Activated CD4-positive, alpha-beta T cell treated with anti-CD3 and anti-CD28 coated beads for 4 hours (primary cell): ENCODE data around the gene SMYD5.
A peak's percentile ranks its signal among the peaks of the same experiment; 100 is the strongest.
"Not testable (repeated sequence)": the region's sequence is repeated elsewhere in the genome, so short reads cannot be mapped to it uniquely, and the experiment has no call there.

Experiments
- DNase-seq, 2 donors: peaks; one replicate each; pipeline ENCODE4 v3.0.0-alpha.2; 2020

Gene SMYD5

DNA sequence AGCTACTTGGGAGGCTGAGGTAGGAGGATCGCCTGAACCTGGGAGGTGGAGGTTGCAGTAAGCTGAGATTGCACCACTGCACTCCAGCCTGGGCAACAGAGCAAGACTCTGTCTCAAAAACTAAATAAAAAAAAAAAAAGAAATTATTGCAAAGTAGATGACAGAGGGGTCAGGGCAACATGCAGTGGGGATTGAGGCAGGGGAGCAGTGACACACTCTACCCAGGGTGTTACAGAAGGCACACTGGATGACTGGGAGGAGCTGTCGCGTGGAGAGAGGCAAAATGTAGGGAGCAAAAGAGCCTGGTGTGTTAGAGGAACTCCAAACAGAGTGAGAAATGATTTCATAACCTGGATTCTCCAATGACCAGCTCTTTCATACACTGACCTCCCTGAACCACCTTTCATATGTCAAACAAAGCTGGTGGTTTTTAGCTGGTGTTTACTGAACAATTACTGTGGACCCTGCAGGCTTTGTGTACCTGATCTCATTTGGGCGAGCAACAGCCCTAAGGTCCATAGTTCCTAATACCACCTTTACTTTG, 48.1 kb downstream of the SMYD5 start:
- DNase-seq: no peak

DNA sequence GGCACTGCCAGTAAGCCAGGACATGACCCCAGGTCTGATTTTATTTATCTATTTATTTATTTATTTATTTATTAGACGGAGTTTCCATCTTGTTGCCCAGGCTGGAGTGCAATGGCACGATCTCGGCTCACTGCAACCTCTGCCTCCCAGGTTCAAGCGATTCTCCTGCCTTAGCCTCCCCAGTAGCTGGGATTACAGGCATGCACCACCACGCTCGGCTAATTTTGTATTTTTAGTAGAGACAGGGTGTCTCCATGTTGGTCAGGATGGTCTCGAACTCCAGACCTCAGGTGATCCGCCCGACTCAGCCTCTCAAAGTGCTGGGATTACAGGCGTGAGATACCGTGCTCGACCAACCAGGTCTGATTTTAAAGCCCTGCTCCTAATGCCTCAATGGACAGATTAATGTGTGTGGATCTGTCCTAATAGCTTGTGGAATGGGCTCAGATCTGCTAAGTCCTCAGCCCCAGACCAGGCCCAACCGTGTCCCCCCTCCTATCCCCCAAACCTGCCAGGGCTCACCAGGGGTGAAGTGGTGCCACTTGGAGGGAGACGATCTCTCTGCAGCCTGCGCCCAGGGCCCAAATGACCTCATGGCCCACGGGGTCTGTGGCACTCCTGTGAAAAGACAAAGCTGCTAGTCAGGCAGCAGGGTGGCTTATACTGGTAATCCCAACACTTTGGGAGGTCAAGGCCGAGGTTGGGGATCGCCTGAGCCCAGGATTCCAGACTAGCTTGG, 48.8 kb downstream of the SMYD5 start:
- DNase-seq: not testable (repeated sequence)

DNA sequence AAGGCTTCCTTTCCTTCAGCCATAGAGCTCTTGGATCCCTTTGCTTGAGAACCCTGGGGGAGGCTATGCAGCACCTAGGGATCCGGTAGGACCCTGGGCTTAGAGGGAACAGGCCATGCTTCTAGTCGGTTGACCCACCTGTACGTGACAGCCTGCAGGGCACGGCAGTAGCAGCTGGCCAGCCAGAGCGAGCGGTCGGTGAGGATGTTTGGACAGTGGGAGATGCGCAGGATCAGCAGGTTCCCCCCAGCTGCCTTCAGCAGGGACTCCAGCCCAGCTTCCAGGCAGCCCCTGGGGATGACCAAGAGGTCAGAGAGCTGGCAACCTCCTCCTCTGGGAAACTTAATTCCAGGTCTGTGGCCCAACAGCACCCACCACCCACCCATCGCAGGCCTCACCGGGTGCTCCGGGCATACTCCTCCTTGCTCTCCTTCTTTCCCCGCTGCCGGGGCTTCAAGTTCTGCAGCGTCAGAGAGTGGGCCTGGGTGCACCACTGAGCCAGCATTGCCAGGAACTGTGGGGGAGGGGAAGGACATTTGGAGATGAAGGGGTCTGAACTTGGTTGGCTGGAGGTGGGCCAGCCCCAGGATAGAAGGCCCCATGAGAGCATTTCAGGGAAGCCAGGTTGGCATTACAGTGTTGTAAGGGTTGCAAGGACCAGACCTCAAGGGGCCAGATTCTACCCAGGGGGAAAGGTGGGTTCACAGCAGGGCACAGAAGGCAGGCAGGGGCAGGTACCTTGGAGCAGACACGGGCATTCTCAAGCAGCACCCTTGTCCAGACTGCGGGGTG, 49.7 kb downstream of the SMYD5 start:
- no peak for DNase-seq

DNA sequence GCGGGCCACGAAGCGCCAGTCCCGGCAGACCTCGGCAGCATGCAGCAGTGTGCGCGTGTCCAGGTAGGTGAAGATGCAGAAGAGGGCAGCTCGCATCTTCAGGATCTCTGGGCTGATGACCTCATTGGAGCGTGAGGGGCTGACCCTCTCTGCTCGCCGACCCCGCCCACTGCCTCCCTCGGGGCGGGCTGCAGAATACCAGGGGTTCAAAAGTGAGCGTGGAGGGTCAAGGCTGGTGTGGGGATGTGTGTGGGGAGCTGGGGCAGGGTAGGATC, 50.2 kb downstream of the SMYD5 start:
- no peak for DNase-seq

DNA sequence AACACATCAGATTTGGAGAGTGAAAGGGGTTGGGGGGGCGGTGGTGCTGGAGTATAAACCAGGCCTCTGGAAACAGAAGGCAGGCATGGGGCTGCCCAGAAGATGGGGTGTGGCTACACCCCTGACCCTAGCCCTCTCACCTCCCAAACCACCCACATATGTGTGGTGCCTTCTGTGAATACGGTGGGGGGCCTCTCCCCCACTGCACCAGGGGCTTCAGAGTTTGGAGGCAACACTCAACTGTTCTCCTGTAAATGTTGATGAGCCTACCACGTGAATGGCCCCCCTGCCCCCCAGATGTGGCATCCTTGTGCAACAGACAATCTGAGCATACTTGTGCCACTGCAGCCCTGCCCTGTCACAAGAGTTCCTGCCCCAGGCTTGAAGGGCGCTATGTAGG, 50.7 kb downstream of the SMYD5 start:
- no peak for DNase-seq

DNA sequence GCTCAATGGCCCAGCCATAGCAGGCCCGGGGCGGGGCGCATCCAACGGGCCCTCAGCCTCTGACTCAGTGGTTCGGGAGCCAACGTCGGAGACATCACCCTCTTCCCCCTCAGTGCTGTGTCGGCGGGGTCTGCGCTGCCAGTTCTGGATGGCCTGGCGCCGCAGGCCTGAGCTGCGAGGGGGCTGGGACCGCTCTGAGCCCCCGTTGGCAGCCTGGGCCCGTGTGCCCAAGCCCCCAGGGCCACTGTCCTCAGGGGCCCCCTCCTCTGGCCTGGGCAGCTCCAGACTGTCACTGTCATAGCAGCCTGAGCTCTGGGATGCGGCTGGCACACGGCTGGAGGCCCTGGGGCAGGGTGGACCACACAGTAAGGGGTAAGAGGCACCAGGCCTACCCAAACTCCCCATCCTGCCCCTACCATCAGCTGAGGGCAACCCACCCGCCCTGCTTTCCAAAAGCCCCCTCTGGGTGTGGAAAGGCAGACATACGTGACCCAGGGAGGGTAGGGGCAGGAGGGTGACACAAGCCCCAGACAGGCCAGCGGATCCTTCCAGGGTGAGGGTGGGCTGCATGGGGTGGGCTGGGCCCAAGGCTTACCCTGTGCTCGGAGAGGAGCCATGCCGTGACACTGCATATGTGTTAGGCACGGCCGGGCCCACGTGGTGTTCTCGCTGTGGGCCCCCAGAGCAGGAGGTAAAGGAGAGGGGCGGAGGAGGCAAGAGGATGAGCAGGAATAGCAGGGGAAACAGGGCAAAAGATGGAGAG, 51.4 kb downstream of the SMYD5 start:
- DNase-seq: no peak

DNA sequence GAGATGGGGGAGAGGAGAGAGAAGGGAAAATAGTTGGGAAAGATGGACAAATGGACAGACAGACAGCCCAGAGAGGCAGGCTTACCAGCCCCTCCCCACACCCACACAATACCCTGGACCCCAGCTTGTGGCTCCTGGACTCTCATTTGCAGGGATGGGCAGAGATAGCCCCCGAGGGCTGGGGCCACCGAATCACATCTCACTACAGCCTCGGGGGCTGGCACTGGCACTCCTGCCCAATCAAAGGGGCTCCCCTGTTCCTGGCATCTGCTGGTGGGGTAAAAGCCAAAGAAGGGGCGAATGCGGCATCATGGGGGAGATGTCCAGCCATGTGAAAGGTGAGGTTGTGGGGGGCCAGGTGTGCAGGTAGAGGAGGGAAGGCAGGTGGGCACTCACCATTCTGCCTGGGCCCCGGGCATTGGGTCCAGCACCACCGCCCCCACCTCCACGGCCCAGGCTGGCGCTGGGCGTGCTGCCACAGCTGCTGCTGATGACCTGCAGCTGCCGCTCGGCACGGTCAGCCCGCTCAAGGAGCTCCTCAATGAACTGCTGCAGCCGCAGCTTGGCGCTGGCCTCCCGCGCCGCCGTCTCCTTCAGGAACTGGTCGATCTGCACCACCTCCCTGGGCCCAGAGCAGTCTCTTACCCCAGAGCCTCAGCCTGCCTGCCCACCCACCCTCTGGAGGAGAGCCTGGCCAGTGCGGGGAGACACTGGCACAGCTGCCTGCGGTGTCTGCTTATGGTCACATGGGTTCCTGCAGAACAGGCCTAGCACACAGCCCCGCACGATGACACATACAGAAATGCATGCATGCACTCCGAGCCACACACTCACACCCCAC, 52.2 kb downstream of the SMYD5 start:
- no peak for DNase-seq

DNA sequence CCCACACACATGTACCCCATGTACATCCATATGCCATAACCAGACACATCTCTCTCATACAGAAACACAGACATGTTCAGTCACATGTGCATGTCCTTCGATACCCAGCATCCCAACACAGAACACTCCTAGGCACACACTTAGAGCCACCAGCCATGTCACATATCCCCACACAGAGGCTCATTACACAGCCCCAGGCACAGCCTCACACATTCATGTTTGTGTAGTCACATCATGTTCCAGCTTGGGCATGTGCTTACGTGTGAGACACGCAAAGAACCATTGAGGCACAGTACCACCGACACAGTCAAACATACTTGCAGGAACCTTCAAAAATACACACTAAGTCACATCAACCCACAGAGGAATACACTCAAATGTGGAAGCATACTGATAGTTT, 53.0 kb downstream of the SMYD5 start:
- no peak for DNase-seq

DNA sequence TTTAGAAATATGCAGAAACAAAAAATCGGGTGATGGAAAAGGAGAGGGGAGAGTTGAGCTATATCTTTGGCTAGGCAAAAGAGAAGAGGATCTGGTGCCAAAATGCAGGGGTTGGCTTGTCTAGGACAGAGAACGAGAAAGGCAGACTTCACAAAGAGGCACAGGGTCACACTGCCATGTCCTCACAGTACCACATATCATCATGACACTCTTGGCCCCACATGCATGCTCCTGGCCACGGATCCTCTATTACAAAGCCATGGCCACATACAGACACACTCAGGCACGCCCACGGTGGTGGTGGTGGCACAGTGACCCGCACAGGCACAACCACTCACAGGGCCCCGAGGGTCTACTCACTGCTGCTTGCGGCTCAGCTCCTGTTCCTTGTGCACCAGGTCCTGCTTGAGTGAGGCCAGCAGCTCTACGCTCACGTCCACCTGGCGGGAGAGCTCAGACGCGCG, 54.4 kb downstream of the SMYD5 start:
- DNase-seq: no peak

DNA sequence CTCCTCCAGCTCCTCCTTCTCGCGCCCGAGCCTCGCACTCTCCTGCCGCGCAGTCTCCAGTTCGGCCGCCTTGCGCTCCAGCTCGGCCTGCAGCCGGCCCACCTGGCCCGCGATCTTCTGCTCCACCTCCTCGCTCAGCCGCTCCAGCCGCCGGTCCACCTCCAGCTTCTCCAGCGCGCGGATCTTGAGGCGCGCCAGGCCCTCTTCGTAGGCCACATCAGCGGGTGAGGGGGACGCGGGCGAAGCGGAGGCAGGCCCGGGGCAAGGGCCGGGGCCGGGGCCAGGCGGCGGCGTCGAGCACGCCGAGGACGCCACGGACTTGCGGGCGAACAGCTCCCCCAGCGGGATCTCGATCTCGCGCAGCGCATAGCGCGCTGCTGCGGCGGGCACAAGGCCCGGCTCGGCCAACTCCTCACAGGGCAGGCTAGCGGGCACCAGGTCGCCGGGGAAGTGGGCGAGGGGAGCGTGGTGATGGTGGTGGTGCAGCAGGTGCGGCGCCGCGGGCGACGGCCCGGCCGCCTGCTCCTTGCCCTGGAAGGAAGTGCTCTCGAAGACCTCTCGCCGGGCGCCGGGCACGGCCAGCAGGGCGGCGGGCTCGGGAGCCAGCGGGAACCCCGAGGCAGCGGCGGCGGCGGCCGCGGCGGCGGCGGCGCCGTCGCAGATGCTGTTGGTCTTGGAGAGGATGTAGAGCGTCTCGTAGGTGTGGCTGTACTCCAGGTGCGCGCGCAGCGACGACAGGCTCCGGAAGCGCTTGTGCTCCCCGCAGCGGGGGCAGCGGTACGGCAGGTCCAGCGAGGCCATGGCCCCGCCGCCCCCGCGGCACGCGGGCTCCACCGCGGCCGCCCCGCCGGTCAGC, 55.0 kb downstream of the SMYD5 start:
- DNase-seq: peak; percentile 76 to 77

DNA sequence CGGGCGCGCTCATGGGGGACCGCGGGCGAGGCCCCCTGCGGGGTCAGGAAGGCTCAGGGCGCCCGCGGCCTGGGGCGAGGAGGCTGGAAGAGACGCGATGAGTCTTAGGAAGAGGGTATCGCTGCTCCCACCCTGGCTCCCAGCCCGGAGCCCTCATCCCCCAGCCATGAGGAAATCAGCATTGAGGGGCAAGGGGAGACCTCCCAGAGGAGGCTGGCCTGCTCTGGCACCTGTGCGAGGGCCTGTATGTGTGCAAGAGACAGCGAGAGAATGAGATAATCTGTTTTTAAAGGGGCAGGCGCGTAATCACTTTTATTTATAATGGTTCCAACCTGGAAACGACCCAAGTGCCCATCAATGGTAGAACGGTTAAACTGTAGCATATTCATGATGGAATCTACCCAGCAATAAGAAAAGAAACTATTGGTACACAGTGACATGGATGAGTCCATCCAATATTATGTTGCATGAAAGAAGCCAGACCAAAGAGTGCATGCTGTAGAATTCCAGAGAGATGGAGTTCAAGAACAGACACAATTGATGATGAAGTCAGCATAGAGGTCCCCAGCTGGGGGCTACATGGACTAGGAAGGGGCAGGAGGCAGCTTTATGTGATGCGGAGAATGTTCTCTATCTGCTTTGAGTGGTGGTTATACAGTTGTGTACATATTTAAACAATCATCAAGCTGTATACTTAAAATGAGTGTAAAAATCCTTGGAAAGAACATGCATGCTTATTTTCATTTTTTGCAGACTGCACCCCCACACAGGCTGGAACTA, 55.8 kb downstream of the SMYD5 start:
- DNase-seq: no peak

DNA sequence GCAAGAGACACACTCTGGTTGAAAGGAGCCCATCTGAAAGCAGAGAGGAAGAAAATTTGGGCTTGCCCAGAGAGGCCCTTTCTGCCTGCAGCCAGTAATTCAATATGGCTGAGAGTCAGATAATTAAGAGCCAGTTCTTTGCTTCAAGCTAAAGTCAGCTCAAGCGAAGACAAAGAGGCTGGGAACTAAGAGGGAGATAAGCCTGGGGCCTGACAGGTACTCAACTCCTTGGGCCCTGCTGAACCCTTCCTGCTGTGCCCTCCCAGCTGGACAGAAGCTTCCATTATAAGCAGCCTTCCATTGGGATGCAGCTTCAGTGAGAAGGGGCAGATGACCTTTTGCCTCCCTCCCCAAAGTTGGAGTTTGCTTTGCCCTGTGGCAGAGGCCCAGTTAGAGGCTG, 58.2 kb downstream of the SMYD5 start:
- no peak for DNase-seq
